ENCODE data around the gene CYP24A1. TPM values are rescaled to one million over a fixed set of nuclear protein-coding genes. Genes with fewer than 3 reads are reported as not detected.

The CYP24A1 gene
- total RNA-seq, 4 donors from 2014 or later: 0.10 to 0.71 (median 0.69) TPM; not detected in 1

DNA sequence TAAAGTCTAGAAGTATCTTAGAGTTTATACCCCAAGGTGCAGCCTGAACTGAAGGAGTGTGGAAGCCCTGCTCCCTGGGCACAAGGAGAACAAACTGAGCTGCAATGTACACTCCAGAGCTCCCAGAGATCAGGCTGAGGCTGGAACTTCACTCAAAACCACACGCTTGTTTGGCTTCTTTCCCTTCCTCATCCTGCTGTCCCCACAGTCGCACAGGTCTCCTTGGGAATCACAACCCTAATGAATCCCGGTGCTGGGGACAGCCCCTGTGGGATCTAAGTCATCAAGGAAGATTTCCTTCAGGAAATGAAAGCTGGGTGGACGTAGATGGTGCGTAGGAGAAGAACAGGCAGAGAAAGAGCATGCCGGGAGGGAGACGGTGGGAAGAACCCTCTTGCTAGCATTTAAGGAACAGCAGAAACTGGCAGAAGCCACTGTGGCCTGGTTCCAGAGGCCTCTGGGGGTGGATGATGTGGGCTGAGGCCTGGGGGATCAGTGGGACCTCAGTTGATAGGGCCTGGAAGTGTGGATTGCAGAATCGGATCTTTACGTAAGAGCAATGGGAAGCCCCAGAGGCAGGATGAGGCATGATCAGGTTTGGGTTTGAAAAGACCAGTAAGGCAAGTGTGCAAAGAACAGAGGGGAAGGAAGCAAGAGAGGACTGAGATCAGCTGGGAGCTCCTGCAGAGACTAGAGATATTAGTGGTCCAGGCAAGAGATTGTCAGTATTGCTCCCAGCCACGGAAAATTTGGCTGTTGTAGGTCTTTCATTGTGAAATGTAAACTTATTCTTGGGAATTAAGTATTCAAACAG lies 21.4 kb downstream of the CYP24A1 start:
- DNase-seq (ENCODE audit: low spot score in 2 of 2): no peak
- intact Hi-C loops (cut with DNase I; ENCODE audit: low total_unique reads): no loop called here
- WGBS, 2 donors: 44 to 46% methylated on average over 10 of the region's 10 CpGs
- no peak overlapping the region for H3K4me3 ChIP-seq (ENCODE audit: low read depth, poor library complexity, severe bottlenecking)
- TF ChIP-seq, protein P1, sequence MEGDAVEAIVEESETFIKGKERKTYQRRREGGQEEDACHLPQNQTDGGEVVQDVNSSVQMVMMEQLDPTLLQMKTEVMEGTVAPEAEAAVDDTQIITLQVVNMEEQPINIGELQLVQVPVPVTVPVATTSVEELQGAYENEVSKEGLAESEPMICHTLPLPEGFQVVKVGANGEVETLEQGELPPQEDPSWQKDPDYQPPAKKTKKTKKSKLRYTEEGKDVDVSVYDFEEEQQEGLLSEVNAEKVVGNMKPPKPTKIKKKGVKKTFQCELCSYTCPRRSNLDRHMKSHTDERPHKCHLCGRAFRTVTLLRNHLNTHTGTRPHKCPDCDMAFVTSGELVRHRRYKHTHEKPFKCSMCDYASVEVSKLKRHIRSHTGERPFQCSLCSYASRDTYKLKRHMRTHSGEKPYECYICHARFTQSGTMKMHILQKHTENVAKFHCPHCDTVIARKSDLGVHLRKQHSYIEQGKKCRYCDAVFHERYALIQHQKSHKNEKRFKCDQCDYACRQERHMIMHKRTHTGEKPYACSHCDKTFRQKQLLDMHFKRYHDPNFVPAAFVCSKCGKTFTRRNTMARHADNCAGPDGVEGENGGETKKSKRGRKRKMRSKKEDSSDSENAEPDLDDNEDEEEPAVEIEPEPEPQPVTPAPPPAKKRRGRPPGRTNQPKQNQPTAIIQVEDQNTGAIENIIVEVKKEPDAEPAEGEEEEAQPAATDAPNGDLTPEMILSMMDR (IDR thresholded peaks at IDR 0.05): no peak
- TF ChIP-seq POLR2A (IDR thresholded peaks at IDR 0.05): no peak

DNA sequence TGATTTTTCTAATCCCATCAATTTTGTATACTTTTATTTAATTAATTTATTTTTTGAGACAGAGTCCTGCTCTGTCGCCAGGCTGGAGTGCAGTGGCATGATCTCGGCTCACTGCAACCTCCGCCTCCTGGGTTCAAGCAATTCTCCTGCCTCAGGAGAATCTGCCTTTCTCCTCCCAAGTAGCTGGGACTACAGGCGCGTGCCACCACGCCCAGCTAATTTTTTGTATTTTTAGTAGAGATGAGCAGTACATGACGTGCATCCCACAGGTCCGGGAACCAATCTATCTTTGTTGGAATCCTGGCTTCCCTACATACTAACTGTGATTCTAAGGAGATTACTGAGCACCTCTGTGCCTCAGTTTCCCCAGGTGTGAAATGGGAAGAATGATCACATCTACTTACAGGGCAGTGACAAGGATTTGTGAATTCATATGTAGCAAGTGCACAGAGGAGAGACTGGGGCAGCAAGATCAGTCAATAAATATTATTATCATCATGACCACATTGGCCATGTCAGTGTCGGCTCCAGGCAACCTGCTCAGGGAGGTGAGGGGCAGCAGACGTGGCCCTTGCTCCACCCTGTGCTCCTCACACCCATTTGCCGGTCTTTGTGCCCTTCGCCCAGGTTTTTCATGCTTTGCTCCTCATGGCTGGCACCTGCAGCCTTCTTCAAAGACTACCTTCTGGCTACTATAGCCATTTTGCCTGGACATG lies 22.1 kb downstream of the CYP24A1 start:
- DNase-seq (ENCODE audit: low spot score in 2 of 2): no peak
- no peak overlapping the region for H3K4me3 ChIP-seq (ENCODE audit: low read depth, poor library complexity, severe bottlenecking)
- WGBS, 2 donors: 92% methylated on average over 12 of the region's 12 CpGs
- intact Hi-C loops (cut with DNase I; ENCODE audit: low total_unique reads): no loop called here
- TF ChIP-seq POLR2A (IDR thresholded peaks at IDR 0.05): no peak
- TF ChIP-seq, protein P1 (IDR thresholded peaks at IDR 0.05): no peak

DNA sequence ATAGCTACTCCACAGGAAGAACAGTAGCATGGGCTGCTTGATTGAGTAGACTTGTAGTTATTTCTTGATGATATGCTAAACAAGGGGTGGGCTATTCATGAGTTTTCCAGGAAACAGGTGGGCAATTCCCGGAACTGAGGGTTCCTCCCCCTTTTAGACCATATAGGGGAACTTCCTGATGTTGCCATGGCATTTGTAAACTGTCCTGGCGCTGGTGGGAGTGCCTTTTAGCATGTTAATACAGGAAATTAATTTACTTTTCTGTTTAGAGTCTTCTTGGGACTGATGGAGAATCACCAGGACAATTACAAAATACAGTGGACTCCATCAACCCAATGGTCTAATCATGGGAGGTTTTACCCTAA lies 22.7 kb downstream of the CYP24A1 start:
- no peak for TF ChIP-seq POLR2A (IDR thresholded peaks at IDR 0.05)
- TF ChIP-seq, protein P1 (IDR thresholded peaks at IDR 0.05): no peak
- intact Hi-C loops (cut with DNase I; ENCODE audit: low total_unique reads): no loop called here
- no peak overlapping the region for H3K4me3 ChIP-seq (ENCODE audit: low read depth, poor library complexity, severe bottlenecking)
- no peak for DNase-seq (ENCODE audit: low spot score in 2 of 2)
- WGBS, 2 donors: 66 to 80% methylated on average over 2 of the region's 2 CpGs

DNA sequence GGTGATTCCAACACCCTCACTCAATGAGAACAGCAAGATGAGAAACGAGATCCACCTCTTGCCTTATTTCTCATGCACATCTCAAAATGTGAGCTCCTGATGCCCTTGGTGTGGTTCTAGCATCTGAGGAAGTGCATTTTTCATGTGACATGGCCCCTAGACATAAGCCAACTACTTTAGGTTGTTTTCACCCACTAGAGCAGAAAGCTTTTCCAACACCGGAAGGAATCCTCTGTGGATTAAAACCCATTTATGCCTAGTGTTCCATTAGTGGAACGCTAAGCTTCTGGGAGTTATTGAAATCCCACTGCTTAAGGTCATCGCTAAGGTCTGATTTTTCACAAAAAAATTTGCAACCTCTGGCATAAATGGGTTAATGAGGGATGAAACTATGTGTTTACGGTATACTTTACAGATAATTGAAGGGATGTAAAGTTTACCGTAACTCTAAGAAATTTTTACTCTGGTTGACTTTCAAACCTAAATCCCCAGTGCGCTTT lies 24.0 kb downstream of the CYP24A1 start:
- no peak for TF ChIP-seq POLR2A (IDR thresholded peaks at IDR 0.05)
- TF ChIP-seq, protein P1 (IDR thresholded peaks at IDR 0.05): no peak
- H3K4me3 ChIP-seq (ENCODE audit: low read depth, poor library complexity, severe bottlenecking): no peak overlapping the region
- 91 to 94% methylated on average over 7 of the region's 7 CpGs for WGBS, 2 donors
- no peak for DNase-seq (ENCODE audit: low spot score in 2 of 2)
- intact Hi-C loops (cut with DNase I; ENCODE audit: low total_unique reads): no loop called here

DNA sequence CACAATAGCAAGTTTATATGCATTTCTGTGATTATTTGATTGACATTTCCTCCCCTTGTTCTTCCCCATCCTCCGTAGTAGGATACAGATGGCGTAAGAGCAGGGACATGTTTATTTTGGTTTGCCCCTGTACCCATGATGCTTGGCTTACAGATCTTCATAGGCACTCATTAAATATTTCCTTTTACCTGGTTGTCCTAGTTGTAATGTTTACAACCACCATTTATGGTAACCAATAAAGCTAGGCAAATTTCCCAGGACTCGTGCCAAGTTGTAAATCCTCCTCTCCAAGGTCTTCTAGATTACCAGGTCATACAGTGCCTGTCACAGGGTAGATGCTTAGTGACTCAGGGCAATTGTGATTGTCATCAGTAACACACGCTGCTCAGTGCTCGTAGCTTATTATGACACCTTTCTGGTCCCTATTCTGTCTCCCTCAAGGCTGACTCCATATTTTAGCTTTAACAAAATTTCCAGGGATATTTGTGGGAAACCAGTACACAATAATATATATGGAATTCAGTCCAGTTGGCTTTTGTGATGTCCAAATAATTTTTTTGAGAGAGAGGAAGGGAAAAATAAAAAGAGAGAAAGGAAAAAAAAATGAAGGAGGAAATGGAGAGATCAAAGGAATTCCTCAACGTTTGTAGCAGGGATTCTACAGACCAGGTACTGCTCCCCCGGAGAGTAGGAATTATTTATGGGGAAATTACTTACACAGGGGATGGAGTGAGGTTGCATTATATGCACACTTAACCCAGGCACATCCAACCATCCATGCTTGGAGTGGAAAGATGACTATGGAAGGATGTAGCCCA lies 24.6 kb downstream of the CYP24A1 start:
- 29 to 35% methylated on average over 7 of the region's 7 CpGs for WGBS, 2 donors
- DNase-seq (ENCODE audit: low spot score in 2 of 2): no peak
- intact Hi-C loops (cut with DNase I; ENCODE audit: low total_unique reads): no loop called here
- H3K4me3 ChIP-seq (ENCODE audit: low read depth, poor library complexity, severe bottlenecking): no peak overlapping the region
- TF ChIP-seq, protein P1 (IDR thresholded peaks at IDR 0.05): no peak
- no peak for TF ChIP-seq POLR2A (IDR thresholded peaks at IDR 0.05)
